ENCODE results near the gene LUC7L.
"Not testable (repeated sequence)": the region's sequence is repeated elsewhere in the genome, so short reads cannot be mapped to it uniquely, and the experiment has no call there.

The LUC7L gene

GRCh38 chr16:164134-164823 lies 65.0 kb downstream of the LUC7L start:
- not testable (repeated sequence) for DNase-seq

DNA sequence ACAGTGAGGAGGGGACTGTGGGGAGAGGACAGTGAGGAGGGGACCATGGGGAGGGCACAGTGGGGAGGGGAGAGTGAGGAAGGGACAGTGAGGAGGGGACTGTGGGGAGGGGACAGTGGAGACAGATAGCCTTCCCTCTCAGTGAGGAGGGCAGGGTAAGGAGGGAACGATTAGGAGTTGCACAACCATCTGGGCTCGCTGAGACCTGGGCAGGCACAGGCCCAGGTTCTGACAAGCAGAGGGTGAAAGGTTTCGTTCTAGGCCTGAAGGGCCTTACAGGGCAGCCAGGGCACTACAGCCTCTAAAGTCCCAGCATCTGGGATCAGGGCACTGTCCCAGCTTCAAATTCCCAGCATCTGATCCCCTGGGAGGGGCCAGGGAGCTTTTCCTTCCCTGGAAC lies 65.6 kb downstream of the LUC7L start:
- DNase-seq = not testable (repeated sequence)

DNA sequence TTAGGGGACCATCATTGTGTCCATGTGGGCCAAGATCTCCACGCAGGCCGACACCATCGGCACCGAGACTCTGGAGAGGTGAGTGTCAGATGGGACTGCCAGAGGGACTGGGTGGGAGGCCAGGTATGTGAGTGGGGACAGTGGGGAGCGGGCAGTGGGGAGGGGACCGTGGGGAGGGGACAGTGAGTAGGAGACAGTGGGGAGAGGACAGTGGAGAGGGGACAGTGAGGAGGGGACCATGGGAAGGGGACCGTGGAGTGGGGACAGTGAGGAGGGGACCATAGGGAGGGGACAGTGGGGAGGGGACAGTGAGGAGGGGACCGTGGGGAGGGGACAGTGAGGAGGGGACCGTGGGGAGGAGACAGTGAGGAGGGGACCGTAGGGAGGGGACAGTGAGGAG lies 66.1 kb downstream of the LUC7L start:
- DNase-seq = not testable (repeated sequence)

- no peak for DNase-seq
These were observed 66.8 kb downstream of the LUC7L start for GRCh38 chr16:162271-162991.

- DNase-seq = no peak
These were observed 68.5 kb downstream of the LUC7L start for GRCh38 chr16:160691-161190.

DNA sequence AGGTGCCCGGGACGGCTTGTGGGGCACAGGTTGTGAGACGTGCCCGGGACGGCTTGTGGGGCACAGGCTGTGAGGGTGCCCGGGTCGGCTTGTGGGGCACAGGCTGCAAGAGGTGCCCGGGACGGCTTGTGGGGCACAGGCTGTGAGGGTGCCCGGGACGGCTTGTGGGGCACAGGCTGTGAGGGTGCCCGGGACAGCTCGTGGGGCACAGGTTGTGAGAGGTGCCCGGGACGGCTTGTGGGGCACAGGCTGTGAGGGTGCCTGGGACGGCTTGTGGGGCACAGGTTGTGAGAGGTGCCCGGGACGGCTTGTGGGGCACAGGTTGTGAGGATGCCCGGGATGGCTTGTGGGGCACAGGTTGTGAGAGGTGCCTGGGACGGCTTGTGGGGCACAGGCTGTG lies 69.0 kb downstream of the LUC7L start:
- DNase-seq = not testable (repeated sequence)

DNA sequence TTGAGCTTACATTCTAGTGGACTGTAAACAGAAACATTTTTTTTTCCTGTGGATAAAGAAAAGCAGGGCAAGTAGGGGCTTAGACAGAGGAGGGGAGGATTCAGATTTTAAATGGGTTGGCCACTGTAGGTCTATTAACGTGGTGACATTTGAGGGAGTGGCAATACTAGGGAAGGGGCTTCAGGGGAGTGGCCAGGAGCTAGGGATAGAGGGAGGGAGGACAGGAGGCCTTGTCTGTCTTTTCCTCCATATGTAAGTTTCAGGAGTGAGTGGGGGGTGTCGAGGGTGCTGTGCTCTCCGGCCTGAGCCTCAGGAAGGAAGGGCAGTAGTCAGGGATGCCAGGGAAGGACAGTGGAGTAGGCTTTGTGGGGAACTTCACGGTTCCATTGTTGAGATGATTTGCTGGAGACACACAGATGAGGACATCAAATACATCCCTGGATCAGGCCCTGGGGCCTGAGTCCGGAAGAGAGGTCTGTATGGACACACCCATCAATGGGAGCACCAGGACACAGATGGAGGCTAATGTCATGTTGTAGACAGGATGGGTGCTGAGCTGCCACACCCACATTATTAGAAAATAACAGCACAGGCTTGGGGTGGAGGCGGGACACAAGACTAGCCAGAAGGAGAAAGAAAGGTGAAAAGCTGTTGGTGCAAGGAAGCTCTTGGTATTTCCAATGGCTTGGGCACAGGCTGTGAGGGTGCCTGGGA lies 70.0 kb downstream of the LUC7L start:
- no peak for DNase-seq

- DNase-seq = no peak
These were observed 74.2 kb downstream of the LUC7L start for GRCh38 chr16:155031-155398.

- DNase-seq = peak in 1 of 2 donors; percentile 37
These were observed 74.8 kb downstream of the LUC7L start for GRCh38 chr16:154217-155030.

GRCh38 chr16:153550-154216 lies 75.6 kb downstream of the LUC7L start:
- not testable (repeated sequence) for DNase-seq

GRCh38 chr16:153129-153521 lies 76.1 kb downstream of the LUC7L start:
- DNase-seq = not testable (repeated sequence)

DNA sequence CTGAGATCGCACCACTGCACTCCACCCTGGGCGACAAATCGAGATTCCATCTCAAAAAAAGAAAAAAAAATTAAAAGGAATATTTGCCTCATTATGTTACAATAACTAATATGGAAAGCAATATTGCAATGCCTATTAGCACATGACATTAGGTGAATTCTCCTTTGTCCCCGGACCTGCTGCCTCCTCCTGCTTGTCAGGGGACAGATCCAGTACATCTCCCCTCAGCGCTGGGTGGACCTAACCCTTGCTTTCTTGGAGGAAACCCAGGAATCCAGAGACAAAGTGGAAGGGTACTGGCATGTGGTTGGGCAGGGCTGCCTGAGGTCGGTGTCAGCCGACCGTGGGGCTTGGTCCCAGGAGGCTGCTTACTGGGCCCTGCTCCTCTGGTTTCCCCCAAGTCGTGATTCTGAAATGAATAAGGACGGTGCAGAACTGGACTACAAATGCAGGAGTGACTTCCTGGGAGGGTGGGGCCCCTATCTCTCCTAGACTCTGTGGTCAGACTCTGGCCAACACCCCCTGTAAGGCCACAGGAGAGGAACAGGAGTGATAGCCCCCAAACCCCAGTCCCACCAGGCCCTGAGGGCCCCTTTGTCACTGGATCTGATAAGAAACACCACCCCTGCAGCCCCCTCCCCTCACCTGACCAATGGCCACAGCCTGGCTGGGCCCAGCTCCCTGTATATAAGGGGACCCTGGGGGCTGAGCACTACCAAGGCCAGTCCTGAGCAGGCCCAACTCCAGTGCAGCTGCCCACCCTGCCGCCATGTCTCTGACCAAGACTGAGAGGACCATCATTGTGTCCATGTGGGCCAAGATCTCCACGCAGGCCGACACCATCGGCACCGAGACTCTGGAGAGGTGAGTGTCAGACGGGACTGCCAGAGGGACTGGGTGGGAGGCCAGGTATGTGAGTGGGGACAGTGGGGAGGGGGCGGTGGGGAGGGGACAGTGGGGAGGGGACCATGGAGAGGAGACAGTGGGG lies 76.8 kb downstream of the LUC7L start, which contains the start of gene HBZ:
TSS of gene HBZ (plus strand) at position 504 of the 988 bp plus-strand sequence. CDS start at position 770, 266 bp downstream.
- no peak for DNase-seq

DNA sequence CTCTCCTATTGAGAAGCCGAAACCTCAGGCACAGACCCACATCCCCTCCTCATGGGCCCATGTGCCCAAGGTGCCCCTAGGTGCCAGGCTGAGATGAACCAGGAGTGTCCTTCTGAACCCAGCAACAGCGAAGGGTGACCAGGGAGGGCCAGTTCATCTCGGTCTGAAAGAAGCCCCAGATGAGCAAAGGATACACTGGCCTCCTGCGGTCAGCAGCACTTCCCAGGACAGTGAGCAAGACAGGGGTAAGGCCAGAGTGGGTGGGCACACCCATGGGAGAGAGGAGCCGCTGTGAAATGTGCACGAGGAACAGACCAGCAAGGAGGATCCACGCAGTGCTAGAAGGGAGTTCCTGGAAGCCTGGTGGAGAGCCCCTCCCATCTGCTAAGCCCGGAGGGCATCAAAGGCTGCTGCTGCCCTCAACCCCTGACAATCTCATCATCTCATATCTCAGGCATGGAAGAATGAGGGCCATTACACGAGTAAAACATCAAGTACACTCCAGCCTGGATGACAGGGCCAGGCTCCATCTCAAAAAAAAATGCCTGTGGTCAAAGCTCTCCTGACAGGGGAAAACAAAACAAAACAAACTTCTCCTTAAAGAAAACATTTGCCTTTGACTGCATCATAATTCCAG lies 80.1 kb downstream of the LUC7L start:
- no peak for DNase-seq

GRCh38 chr16:146646-147045 lies 82.6 kb downstream of the LUC7L start:
- DNase-seq = no peak

DNA sequence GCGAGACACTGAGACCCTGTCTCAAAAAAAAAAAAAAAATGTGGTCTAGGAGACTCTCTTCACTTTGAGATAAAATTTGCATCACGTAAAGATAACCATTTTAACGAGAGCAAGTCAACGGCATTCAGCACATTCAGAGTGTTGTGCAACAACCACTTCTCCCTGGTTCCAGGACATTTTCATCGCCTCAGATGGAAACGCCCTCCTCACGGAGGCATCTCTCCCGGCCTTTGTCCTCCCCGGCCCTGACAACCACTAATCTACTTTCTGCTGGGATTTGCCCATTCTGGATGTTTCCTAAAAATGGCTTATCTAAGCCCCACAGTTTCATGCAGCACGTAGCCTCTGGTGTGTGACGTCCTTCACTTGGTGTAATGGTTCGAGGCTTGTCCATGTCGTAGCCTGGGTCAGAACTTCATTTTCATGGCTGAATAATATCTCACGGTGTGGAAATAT lies 84.4 kb downstream of the LUC7L start:
- DNase-seq = no peak

DNA sequence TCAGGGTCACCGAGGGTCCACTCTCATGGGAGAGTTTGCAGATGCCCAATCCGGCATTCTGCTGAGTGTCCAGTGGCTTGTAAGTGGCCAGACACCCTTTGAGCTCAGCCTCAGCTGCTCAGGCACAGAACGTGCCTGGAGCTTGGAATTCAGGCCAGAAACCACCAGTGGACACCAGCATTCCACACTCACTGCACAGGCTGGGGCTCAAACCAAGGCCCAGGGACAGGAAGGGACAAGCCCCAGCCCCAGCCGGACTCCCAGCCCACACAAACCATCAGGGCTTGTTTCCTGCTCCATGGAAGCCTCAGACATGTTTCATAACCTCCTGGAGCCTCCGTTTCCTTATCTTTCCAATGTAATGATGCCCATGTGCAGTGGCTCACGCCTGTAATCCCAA lies 85.8 kb downstream of the LUC7L start:
- no peak for DNase-seq

DNA sequence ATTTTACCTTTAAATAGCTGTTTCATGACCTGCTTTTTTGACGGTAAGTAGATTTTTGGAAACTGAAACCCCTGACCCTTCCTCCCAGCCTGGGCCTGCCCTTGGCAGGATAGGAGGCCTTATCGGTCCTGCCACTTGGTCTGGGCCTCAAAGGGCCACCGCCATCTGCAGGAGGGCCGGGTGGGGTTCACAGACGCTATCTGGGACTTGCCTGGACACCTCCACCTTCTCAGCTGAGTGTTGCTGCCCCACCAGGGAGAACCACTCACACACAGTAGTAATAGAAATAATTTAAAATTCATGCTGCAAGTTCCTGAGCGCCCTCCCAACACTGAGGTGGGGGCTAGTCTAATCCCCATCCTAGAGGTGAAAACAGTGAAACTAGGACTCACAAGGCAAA lies 86.2 kb downstream of the LUC7L start:
- DNase-seq = no peak

DNA sequence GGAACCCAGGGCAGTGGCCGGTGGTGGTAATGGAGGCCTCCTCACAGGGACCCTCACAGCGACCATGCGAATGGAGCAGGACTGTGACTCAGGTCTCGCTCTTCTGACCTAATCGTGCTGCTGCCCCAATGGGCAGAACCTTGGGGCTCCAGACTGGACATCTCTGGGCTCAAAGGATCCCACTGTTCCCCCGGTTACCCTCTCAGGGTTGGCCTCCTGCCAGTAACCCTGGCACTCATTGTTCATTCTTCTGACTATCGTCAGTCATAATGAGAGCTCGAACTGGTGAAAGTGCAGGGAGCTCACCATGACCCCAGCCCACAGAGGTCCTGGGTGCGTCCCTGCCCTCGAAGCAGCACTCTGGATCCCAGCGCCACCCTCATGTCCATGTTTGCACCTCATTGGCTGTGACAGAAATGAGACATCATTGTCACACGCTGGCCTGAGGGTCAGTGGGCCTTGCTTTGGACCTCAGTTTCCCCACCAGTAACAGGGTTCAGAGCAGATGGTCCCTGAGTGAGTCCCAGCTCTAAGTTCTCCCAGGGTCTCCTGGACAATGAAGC lies 86.8 kb downstream of the LUC7L start:
- no peak for DNase-seq

GRCh38 chr16:140175-140857 lies 88.9 kb downstream of the LUC7L start:
- no peak for DNase-seq
